HT-29 (cell line): ENCODE data around the gene TMEM131L. TPM values are rescaled to one million over a fixed set of nuclear protein-coding genes. Genes with fewer than 3 reads are reported as not detected.

Source experiments
- DNase-seq: peaks from one replicate; pipeline ENCODE4 v3.0.0-alpha.2; 2015; ENCODE audit warnings: low spot score
- total RNA-seq: library from RNA; depleted of rRNA; stranded (reverse); fragments of >200 nt; shearing (Covaris generic); gene quantifications from 2 replicates; pipeline ENCODE4 v1.2.3, GENCODE V29; 2014

Gene TMEM131L
- total RNA-seq, 1 experiment from 2014 or later: 6.3 TPM

GRCh38 chr4:153472122-153473037, 6.2 kb downstream of the TMEM131L start:
- DNase-seq: no peak

- DNase-seq: no peak
Observed at GRCh38 chr4:153474251-153474650, 8.1 kb downstream of the TMEM131L start.

- DNase-seq: no peak
Observed at GRCh38 chr4:153476829-153477574, 10.8 kb downstream of the TMEM131L start.

- DNase-seq: no peak
Observed at GRCh38 chr4:153479101-153479500, 12.9 kb downstream of the TMEM131L start.

GRCh38 chr4:153480704-153481103, 14.5 kb downstream of the TMEM131L start:
- DNase-seq: no peak

GRCh38 chr4:153481478-153481877, 15.3 kb downstream of the TMEM131L start:
- DNase-seq: no peak

- no peak for DNase-seq
Observed at GRCh38 chr4:153483432-153484418, 17.6 kb downstream of the TMEM131L start.

- DNase-seq: no peak
Observed at GRCh38 chr4:153485359-153485758, 19.2 kb downstream of the TMEM131L start.

GRCh38 chr4:153485860-153486259, 19.7 kb downstream of the TMEM131L start:
- DNase-seq: peak; percentile 15

GRCh38 chr4:153486281-153487151, 20.4 kb downstream of the TMEM131L start:
- DNase-seq: peak; percentile 88

- DNase-seq: no peak
Observed at GRCh38 chr4:153488006-153488891, 22.1 kb downstream of the TMEM131L start.

- DNase-seq: no peak
Observed at GRCh38 chr4:153489856-153490558, 23.8 kb downstream of the TMEM131L start.

- DNase-seq: no peak
Observed at GRCh38 chr4:153490985-153491483, 24.9 kb downstream of the TMEM131L start.

GRCh38 chr4:153494562-153494961, 28.4 kb downstream of the TMEM131L start:
- DNase-seq: no peak

- DNase-seq: no peak
Observed at GRCh38 chr4:153495480-153496193, 29.5 kb downstream of the TMEM131L start.

- no peak for DNase-seq
Observed at GRCh38 chr4:153497091-153497531, 31.0 kb downstream of the TMEM131L start.
